AG04449 (cell line): ENCODE measurements around the gene SLC9A2.

Source experiments
- CTCF ChIA-PET: fragments of 350-600 bp; formaldehyde crosslinking; extraction: SDS; loops from one replicate; lab custom pipeline; 2021; ENCODE audit warnings: antibody characterized with exemption; lab: Yijun Ruan, JAX
- POLR2A ChIA-PET: fragments of 400-600, 350-600 bp; formaldehyde crosslinking; extraction: SDS; loops from one replicate; lab custom pipeline; 2020; ENCODE audit warnings: antibody characterized with exemption, inconsistent platforms; lab: Yijun Ruan, JAX
- DNase-seq: peaks from one replicate; pipeline ENCODE4 v3.0.0-alpha.2; 2010; ENCODE audit warnings: low read depth, low spot score
- H3K4me3 ChIP-seq: 2 replicates; pipeline ENCODE4 v1.5.1; 2011; ENCODE audit warnings: low read depth, mild to moderate bottlenecking, control low read depth, low read length
- CTCF ChIP-seq: IDR thresholded peaks from one replicate; pipeline ENCODE4 v1.5.1; 2011; ENCODE audit warnings: mild to moderate bottlenecking, moderate library complexity, low read length, control low read depth, inconsistent platforms; ENCODE audit not compliant: insufficient read depth; ENCODE audit errors: missing control alignments

Gene SLC9A2

GRCh38 chr2:102686479-102687439, 67.4 kb downstream of the SLC9A2 start:
- DNase-seq: no peak
- ChIA-PET CTCF (no interaction called here), POLR2A (no interaction called here)
- no peak for TF ChIP-seq CTCF
- no peak overlapping the region for H3K4me3 ChIP-seq

GRCh38 chr2:102690012-102690411, 70.7 kb downstream of the SLC9A2 start:
- no peak for TF ChIP-seq CTCF
- ChIA-PET CTCF (no interaction called here), POLR2A (no interaction called here)
- no peak overlapping the region for H3K4me3 ChIP-seq
- DNase-seq: no peak

- H3K4me3 ChIP-seq: no peak overlapping the region
- POLR2A ChIA-PET: no interaction called here
- CTCF ChIA-PET: no interaction called here
- DNase-seq: no peak
- TF ChIP-seq CTCF: no peak
Measured at GRCh38 chr2:102696463-102696862, 77.1 kb downstream of the SLC9A2 start.

- DNase-seq: no peak
- POLR2A ChIA-PET: no interaction called here
- TF ChIP-seq CTCF: no peak
- H3K4me3 ChIP-seq: no peak overlapping the region
- CTCF ChIA-PET: no interaction called here
Measured at GRCh38 chr2:102698369-102699111, 79.2 kb downstream of the SLC9A2 start.

GRCh38 chr2:102703305-102703704, 84.0 kb downstream of the SLC9A2 start:
- ChIA-PET POLR2A (interaction anchor here (0.6 kb wide), 1 partner anchor 1073 kb away, joined by 4 read pairs; no protein-coding TSS in a partner anchor), CTCF (interaction anchor here (0.6 to 2.8 kb wide), 8 partner anchors 9 to 231 kb away, joined by 3 to 16 read pairs (median 4); partner anchors contain the start of gene SLC9A4)
- no peak for DNase-seq
- no peak for TF ChIP-seq CTCF
- no peak overlapping the region for H3K4me3 ChIP-seq

GRCh38 chr2:102703748-102704147, 84.4 kb downstream of the SLC9A2 start:
- ChIA-PET CTCF (interaction anchor here (0.6 to 2.8 kb wide), 7 partner anchors 8 to 231 kb away, joined by 3 to 16 read pairs (median 5); partner anchors contain the start of gene SLC9A4), POLR2A (no interaction called here)
- no peak for DNase-seq
- TF ChIP-seq CTCF: no peak
- H3K4me3 ChIP-seq: no peak overlapping the region
